MM.1S (cell line): ENCODE measurements around the gene ADGRL1.

Experiments used
- EZH2 ChIP-seq: fragments of 300-600 bp; sonication (generic); optimal IDR thresholded peaks from 2 replicates; pipeline ENCODE3; 2017; ENCODE audit warnings: low read depth, mild to moderate bottlenecking, antibody characterized with exemption, low read length, mixed read lengths
- TF ChIP-seq, protein P1 (sequence below): fragments of 300-600 bp; sonication (generic); IDR thresholded peaks from 2 replicates; pipeline ENCODE4 v1.5.1; 2016; ENCODE audit warnings: antibody characterized with exemption, low read length, mixed read lengths

DNA sequence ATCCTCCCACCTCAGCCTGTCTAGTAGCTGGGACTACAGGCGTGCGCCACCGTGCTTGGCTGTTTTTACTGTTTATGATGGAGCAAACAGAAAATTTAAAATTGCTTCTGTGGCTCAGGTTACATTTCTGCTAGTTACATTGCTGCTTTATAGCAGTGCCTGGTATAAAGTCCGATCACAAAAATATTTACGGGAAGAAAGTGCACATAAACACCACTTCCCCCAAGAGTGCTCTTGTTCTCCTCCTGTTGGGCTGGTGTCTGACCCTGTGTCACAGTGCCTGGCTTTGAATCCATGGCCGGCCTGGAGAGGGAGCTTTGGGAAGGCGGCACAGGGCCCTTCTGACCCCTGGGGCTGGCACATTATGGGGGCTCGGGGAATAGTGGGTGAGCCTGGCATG lies 100.3 kb downstream of the ADGRL1 start:
- TF ChIP-seq, protein P1, sequence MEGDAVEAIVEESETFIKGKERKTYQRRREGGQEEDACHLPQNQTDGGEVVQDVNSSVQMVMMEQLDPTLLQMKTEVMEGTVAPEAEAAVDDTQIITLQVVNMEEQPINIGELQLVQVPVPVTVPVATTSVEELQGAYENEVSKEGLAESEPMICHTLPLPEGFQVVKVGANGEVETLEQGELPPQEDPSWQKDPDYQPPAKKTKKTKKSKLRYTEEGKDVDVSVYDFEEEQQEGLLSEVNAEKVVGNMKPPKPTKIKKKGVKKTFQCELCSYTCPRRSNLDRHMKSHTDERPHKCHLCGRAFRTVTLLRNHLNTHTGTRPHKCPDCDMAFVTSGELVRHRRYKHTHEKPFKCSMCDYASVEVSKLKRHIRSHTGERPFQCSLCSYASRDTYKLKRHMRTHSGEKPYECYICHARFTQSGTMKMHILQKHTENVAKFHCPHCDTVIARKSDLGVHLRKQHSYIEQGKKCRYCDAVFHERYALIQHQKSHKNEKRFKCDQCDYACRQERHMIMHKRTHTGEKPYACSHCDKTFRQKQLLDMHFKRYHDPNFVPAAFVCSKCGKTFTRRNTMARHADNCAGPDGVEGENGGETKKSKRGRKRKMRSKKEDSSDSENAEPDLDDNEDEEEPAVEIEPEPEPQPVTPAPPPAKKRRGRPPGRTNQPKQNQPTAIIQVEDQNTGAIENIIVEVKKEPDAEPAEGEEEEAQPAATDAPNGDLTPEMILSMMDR = no peak
- TF ChIP-seq EZH2 = no peak
